ENCODE results near the gene UBE2K. TPM values are rescaled to one million over a fixed set of nuclear protein-coding genes. Genes with fewer than 3 reads are reported as not detected.

UBE2K gene
- total RNA-seq, 1 experiment from 2014 or later = 126 TPM

GRCh38 chr4:39660757-39661156 is 37.2 kb upstream of the UBE2K start:
- Histone ChIP-seq H2AFZ (ENCODE audit: low read depth, low read length, poor library complexity, severe bottlenecking) (no peak overlapping the region), H3K4me2 (ENCODE audit: low read length) (no peak overlapping the region), H3K4me3 (replicated peaks in 1 of 2; ENCODE audit: low read depth in 1 of 2, low read length in 2 of 2) (no peak overlapping the region), H3K27me3 (ENCODE audit: insufficient read depth, low read length) (no peaks in the 10 kb centered on the region), H3K36me3 (ENCODE audit: control insufficient read depth in 1 of 2, insufficient read depth in 2 of 2, low read length in 2 of 2) (no peaks in the 10 kb centered on the region), H3K9ac (ENCODE audit: low read length) (no peak overlapping the region), H3K9me2 (ENCODE audit: insufficient read depth) (no peaks in the 10 kb centered on the region), H3K27ac (ENCODE audit: low read depth, low read length) (no peak overlapping the region), H3K4me1 (ENCODE audit: control insufficient read depth in 1 of 2, insufficient read depth in 2 of 2, low read length in 2 of 2) (no peaks in the 10 kb centered on the region), H3K9me3 (ENCODE audit: control insufficient read depth in 1 of 2, insufficient read depth in 1 of 2, low read depth in 1 of 2, low read length in 2 of 2) (no peaks in the 10 kb centered on the region), H4K20me1 (ENCODE audit: insufficient read depth) (no peaks in the 10 kb centered on the region), H3K79me2 (ENCODE audit: insufficient read depth, low read length) (no peaks in the 10 kb centered on the region)
- intact Hi-C loops (cut with micrococcal nuclease) = no loop called here
- no TSS peak for BruUV-seq (replicated peaks)
- ATAC-seq (no peak), DNase-seq (ENCODE audit: low read depth, low spot score) (no peak)
- no peak for TF ChIP-seq CTCF (IDR thresholded peaks at IDR 0.05 in 2 of 3, conservative IDR thresholded peaks at IDR 0.05 in 1 of 3; ENCODE audit: borderline replicate concordance in 1 of 3, insufficient read depth in 1 of 3, low read depth in 2 of 3, low read length in 2 of 3)
- RAD21 ChIA-PET (ENCODE audit: low non-redundant PET in 1 of 2, low total read pairs in 2 of 2, uncharacterized antibody in 2 of 2, unreplicated experiment in 2 of 2) = no interaction called here
- POLR2A ChIA-PET = interaction anchor here (0.6 kb wide), 1 partner anchor 22 kb away, joined by 3 read pairs; no protein-coding TSS in a partner anchor
- CTCF ChIA-PET = no interaction called here

GRCh38 chr4:39662683-39663082 is 35.3 kb upstream of the UBE2K start:
- no peaks in the 10 kb centered on the region for H4K20me1 ChIP-seq (ENCODE audit: insufficient read depth)
- ChIA-PET POLR2A (interaction anchor here (0.7 kb wide), 1 partner anchor 24 kb away, joined by 3 read pairs; no protein-coding TSS in a partner anchor), CTCF (no interaction called here), RAD21 (ENCODE audit: low non-redundant PET in 1 of 2, low total read pairs in 2 of 2, uncharacterized antibody in 2 of 2, unreplicated experiment in 2 of 2) (no interaction called here)
- no peak for DNase-seq (ENCODE audit: low read depth, low spot score)
- H3K36me3 ChIP-seq (ENCODE audit: control insufficient read depth in 1 of 2, insufficient read depth in 2 of 2, low read length in 2 of 2) = no peaks in the 10 kb centered on the region
- no peak overlapping the region for H2AFZ ChIP-seq (ENCODE audit: low read depth, low read length, poor library complexity, severe bottlenecking)
- no TSS peak for BruUV-seq (replicated peaks)
- no peaks in the 10 kb centered on the region for H3K9me2 ChIP-seq (ENCODE audit: insufficient read depth)
- no peaks in the 10 kb centered on the region for H3K9me3 ChIP-seq (ENCODE audit: control insufficient read depth in 1 of 2, insufficient read depth in 1 of 2, low read depth in 1 of 2, low read length in 2 of 2)
- TF ChIP-seq CEBPB (IDR thresholded peaks at IDR 0.05; ENCODE audit: low read depth) = no peak
- TF ChIP-seq FOSL1 (IDR thresholded peaks at IDR 0.05; ENCODE audit: low read depth) = no peak
- no peak for TF ChIP-seq CBX3 (IDR thresholded peaks at IDR 0.05; ENCODE audit: low read depth)
- TF ChIP-seq ELF1 (IDR thresholded peaks at IDR 0.05; ENCODE audit: borderline replicate concordance, low read depth) = no peak
- no peak for TF ChIP-seq REST (IDR thresholded peaks at IDR 0.05; ENCODE audit: low read depth)
- H3K4me3 ChIP-seq (replicated peaks in 1 of 2; ENCODE audit: low read depth in 1 of 2, low read length in 2 of 2) = no peak overlapping the region
- H3K79me2 ChIP-seq (ENCODE audit: insufficient read depth, low read length) = no peaks in the 10 kb centered on the region
- H3K9ac ChIP-seq (ENCODE audit: low read length) = no peak overlapping the region
- no peak overlapping the region for H3K4me2 ChIP-seq (ENCODE audit: low read length)
- no peak for ATAC-seq
- no peaks in the 10 kb centered on the region for H3K4me1 ChIP-seq (ENCODE audit: control insufficient read depth in 1 of 2, insufficient read depth in 2 of 2, low read length in 2 of 2)
- no peaks in the 10 kb centered on the region for H3K27me3 ChIP-seq (ENCODE audit: insufficient read depth, low read length)
- H3K27ac ChIP-seq (ENCODE audit: low read depth, low read length) = no peak overlapping the region
- intact Hi-C loops (cut with micrococcal nuclease) = no loop called here
